LNCaP clone FGC (cell line): ENCODE measurements around the gene NEK8.
"Not testable (repeated sequence)": the region's sequence is repeated elsewhere in the genome, so short reads cannot be mapped to it uniquely, and the experiment has no call there.

Source experiments
- DNase-seq: peaks from one replicate; pipeline ENCODE4 v3.0.0-alpha.2; 2011; ENCODE audit warnings: low read depth
- H3K4me3 ChIP-seq: 2 replicates; pipeline ENCODE4 v1.5.1; 2011; ENCODE audit warnings: mild to moderate bottlenecking, low read depth, low read length, control low read depth
- TF ChIP-seq, protein P1 (sequence below): IDR thresholded peaks from 2 replicates; pipeline ENCODE4 v1.5.1; 2012; ENCODE audit warnings: mild to moderate bottlenecking; ENCODE audit not compliant: control insufficient read depth, insufficient read depth; ENCODE audit errors: extremely low read depth

The NEK8 gene

DNA sequence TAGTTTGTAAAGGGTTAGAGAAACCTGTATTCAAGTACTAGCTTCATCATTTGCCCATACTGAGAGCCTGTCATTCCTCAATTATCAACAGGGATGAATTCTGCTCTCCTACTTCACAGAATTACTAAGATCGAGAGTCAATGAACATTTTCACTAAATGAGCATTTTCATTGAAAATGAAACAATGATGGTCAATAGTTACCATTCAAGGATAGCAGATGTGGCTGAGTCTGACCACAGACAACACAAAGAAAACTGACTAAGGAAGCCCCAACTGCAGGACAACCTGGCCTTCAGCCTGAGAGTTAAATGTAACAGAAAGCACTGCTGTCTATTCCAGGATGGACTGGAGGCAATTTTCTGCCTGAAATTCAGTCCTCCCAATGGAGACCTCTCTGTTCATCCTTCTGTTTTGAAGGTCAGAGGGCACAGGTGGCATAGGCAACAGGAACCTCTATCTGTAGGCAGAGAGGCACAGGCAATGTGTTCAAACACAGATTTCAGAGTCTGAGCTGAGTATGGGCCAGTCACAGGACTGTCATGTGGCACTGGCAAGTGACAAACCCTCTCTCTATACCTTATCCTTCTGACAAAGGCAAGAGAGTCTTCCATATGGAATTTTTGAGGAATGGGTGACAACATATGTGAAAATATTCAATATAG, 34.7 kb downstream of the NEK8 start:
- DNase-seq = no peak
- TF ChIP-seq, protein P1, sequence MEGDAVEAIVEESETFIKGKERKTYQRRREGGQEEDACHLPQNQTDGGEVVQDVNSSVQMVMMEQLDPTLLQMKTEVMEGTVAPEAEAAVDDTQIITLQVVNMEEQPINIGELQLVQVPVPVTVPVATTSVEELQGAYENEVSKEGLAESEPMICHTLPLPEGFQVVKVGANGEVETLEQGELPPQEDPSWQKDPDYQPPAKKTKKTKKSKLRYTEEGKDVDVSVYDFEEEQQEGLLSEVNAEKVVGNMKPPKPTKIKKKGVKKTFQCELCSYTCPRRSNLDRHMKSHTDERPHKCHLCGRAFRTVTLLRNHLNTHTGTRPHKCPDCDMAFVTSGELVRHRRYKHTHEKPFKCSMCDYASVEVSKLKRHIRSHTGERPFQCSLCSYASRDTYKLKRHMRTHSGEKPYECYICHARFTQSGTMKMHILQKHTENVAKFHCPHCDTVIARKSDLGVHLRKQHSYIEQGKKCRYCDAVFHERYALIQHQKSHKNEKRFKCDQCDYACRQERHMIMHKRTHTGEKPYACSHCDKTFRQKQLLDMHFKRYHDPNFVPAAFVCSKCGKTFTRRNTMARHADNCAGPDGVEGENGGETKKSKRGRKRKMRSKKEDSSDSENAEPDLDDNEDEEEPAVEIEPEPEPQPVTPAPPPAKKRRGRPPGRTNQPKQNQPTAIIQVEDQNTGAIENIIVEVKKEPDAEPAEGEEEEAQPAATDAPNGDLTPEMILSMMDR = no peak
- no peak overlapping the region for H3K4me3 ChIP-seq

DNA sequence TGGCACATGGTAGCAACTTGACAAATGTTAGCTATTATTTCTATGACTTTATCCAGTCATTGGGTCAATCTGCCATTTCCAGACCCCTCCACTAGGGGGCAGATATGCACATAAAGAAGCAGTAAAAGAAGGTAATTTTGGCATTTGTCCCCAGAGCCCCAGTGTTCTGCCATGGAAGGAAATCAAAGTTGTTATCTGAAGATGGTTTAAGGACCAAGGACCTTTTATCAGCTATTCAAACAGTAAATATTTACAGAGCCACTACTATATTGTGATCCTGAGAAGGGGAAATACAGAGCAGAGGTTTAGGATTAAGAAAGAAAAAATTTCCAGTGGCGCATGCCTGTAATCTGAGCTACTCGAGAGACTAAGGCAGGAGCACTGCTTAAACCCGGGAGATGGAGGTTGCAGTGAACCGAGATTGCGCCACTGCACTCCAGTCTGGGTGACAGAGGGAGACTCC, 35.2 kb downstream of the NEK8 start:
- DNase-seq = peak; percentile 93
- H3K4me3 ChIP-seq = no peak overlapping the region
- TF ChIP-seq, protein P1 = peak; percentile 79

DNA sequence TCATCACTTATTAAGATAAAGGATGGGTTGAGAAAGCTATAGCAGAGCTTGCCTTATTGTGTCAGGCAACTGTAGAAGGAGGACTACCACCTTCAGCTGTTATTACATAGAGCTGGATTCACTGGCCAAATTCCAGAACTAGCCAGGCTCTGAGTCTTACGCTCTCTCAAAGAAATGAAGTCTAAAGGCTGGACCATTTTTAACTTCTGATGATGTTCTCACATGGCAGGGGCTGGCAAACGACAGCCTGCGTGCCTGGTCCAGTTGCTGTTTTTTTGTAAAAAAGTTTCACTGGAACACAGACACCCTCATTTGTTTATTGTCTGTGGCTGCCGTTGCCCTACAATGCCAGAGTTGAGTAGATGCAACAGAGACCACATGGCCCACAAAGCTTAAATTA, 36.5 kb downstream of the NEK8 start:
- DNase-seq = no peak
- no peak overlapping the region for H3K4me3 ChIP-seq
- TF ChIP-seq, protein P1 = no peak

DNA sequence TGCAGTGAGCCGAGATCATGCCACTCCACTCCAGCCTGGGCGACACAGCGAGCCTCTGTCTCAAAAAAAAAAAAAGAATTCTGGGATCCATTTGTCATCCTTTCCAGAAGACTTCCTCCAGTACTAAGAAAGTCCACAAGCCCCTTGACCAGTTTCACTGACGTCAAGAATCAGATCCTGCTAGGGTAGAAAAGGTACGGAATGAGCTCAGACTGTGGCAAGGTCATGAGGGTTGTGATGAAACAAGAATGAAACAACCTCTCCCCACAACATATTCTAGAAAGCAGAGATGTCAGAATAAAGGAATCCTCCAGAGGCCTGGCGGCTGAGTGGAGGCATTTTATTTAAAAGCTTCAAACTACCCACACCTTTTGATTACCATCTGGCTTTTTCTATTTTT, 45.1 kb downstream of the NEK8 start:
- H3K4me3 ChIP-seq = no peak overlapping the region
- no peak for DNase-seq
- TF ChIP-seq, protein P1 = no peak

DNA sequence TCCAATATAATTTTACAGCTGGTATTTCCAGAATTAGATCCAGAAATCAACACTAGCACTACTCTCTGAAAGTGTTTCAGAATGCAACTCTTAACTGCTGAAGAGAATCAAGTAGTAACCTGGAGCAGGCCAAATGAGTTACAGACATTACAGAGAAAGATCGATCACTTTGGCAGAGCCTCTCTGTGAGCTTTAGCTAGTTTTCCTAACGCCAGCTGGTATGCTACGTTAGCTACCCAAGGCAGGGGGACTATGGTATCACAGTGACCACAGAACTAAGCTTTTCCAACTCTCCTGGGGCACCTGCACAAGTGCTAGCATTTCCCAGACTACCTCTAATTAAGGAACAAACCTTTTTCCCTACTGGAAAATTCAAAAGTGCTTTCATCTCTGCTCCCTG, 45.6 kb downstream of the NEK8 start:
- TF ChIP-seq, protein P1 = no peak
- no peak for DNase-seq
- no peak overlapping the region for H3K4me3 ChIP-seq

DNA sequence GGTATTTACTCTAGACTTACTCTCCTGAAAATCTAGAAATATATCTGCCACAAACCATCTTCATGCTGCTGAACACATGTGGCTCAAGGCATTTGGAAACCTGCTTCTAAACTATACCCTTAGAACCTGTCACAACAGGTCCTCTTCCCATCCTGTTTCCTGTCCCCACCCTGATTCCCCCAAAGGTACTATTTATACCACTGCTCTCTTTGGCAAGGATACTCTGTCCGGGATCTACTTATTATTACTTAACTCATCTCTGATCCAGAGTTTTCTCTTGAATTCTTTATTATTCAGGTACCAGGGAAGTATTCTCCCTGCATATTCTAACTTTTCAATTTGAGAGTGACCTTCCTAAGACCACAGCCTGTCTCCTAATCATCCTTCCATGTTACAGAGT, 48.6 kb downstream of the NEK8 start:
- TF ChIP-seq, protein P1 = no peak
- no peak for DNase-seq
- no peak overlapping the region for H3K4me3 ChIP-seq

DNA sequence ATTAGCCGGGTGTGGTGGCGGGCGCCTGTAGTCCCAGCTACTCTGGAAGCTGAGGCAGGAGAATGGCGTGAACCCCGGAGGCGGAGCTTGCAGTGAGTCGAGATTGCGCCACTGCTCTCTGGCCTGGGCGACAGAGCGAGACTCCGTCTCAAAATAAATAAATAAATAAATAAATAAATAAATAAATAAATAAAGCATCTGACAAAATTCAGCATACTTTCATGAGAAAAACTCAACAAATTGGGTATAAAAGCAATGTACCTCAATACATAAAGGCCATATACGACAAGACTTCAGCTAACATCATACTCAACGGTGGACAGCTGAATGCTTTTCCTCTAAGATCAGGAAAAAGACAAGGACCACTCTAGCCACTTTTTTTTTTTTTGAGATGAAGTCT, 51.0 kb downstream of the NEK8 start:
- H3K4me3 ChIP-seq, DNase-seq: not testable (repeated sequence)
